A549 (cell line): ENCODE measurements around the gene HRCT1. TPM values are rescaled to one million over a fixed set of nuclear protein-coding genes. Genes with fewer than 3 reads are reported as not detected.
"Not testable (repeated sequence)": the region's sequence is repeated elsewhere in the genome, so short reads cannot be mapped to it uniquely, and the experiment has no call there.

ENCODE experiments used
- ATAC-seq, 2 experiments: fragments of 200-7000 bp in 1 of 2; fragments of >200 bp in 1 of 2; cut with Nextera tagmentation in 1 of 2; cut with Tn5 transposase in 1 of 2; 3 replicates each; pipeline versions ENCODE4 v1.8.0 to v1.9.1; 2018 to 2020; ENCODE audit warnings: mild to moderate bottlenecking in 1 of 2, moderate library complexity in 1 of 2
- CTCF ChIA-PET: fragments of 300-600 bp; sonication (Branson Sonifier 250); formaldehyde crosslinking; extraction: SDS; loops from one replicate; lab custom pipeline; 2021; ENCODE audit warnings: antibody characterized with exemption, inconsistent platforms; lab: Yijun Ruan, JAX
- POLR2A ChIA-PET: fragments of 350-600 bp; formaldehyde crosslinking; extraction: SDS; loops from one replicate; lab custom pipeline; 2021; ENCODE audit warnings: antibody characterized with exemption, inconsistent platforms; lab: Yijun Ruan, JAX
- DNase-seq, 2 experiments: peaks; one replicate each; pipeline versions ENCODE4 v3.0.0 to v3.0.0-alpha.2; 2011 to 2016; ENCODE audit warnings: low read depth in 1 of 2, low spot score in 1 of 2
- FAIRE-seq: peaks from 2 replicates; lab custom pipeline; 2011; peaks lifted over from hg19 to GRCh38; lab: Jason Lieb, UNC
- H3K27ac ChIP-seq, 2 experiments: fragments of >200 bp; sonication (Bioruptor Twin); formaldehyde crosslinking; 3 replicates each; pipeline ENCODE4 v1.5.1; 2016 to 2017
- H3K4me1 ChIP-seq: fragments of >200 bp; sonication (Bioruptor Twin); formaldehyde crosslinking; 3 replicates; pipeline ENCODE4 v1.6.1; 2016
- H3K4me2 ChIP-seq: fragments of >200 bp; sonication (Bioruptor Twin); formaldehyde crosslinking; 3 replicates; pipeline ENCODE4 v1.6.1; 2016
- H3K4me3 ChIP-seq: fragments of >200 bp; sonication (Bioruptor Twin); formaldehyde crosslinking; 3 replicates; pipeline ENCODE4 v1.5.1; 2016
- H3K9me3 ChIP-seq: fragments of >200 bp; sonication (Bioruptor Twin); formaldehyde crosslinking; 3 replicates; pipeline ENCODE4 v1.6.1; 2016
- BHLHE40 ChIP-seq: IDR thresholded peaks from 2 replicates; pipeline ENCODE4 v1.6.1; 2012; ENCODE audit warnings: low read depth, low read length, inconsistent platforms
- CEBPB ChIP-seq, 2 experiments: fragments of >200 bp in 1 of 2; sonication (Bioruptor Twin) in 1 of 2; formaldehyde crosslinking in 1 of 2; IDR thresholded peaks; 2 replicates each; pipeline ENCODE4 v1.6.1; 2012 to 2016
- ESRRA ChIP-seq: fragments of 150-350 bp; IDR thresholded peaks from 2 replicates; pipeline ENCODE4 v1.6.1; 2014; ENCODE audit warnings: mild to moderate bottlenecking, low read length, borderline replicate concordance
- FOSL2 ChIP-seq, 2 experiments: fragments of 450-650 bp in 1 of 2; fragments of >200 bp in 1 of 2; sonication (Bioruptor Twin) in 1 of 2; formaldehyde crosslinking; IDR thresholded peaks; 2 replicates each; pipeline versions ENCODE4 v1.5.0 to v1.6.1; 2016 to 2020; ENCODE audit warnings: mild to moderate bottlenecking in 1 of 2, moderate library complexity in 1 of 2
- HOXB5 ChIP-seq: fragments of 250-450 bp; sonication (Bioruptor Pico); IDR thresholded peaks from 2 replicates; pipeline ENCODE4 v1.5.0; 2020; ENCODE audit warnings: mild to moderate bottlenecking, moderate library complexity
- NFE2L2 ChIP-seq: fragments of 150-350 bp; conservative IDR thresholded peaks from 2 replicates; pipeline ENCODE4 v1.6.1; 2014; ENCODE audit warnings: low read length
- RARB ChIP-seq: fragments of 250-450 bp; sonication (Bioruptor Pico); IDR thresholded peaks from 2 replicates; pipeline ENCODE4 v1.8.0; 2021; ENCODE audit warnings: mild to moderate bottlenecking, moderate library complexity
- RCOR1 ChIP-seq: fragments of 150-350 bp; IDR thresholded peaks from 2 replicates; pipeline ENCODE4 v1.6.1; 2014; ENCODE audit warnings: antibody characterized with exemption, low read length, low read depth
- RNF2 ChIP-seq: fragments of 200-600 bp; sonication (generic); IDR thresholded peaks from 2 replicates; pipeline ENCODE4 v1.6.1; 2016; ENCODE audit warnings: low read depth, mild to moderate bottlenecking, antibody characterized with exemption, moderate library complexity, borderline replicate concordance
- SREBF2 ChIP-seq: fragments of 450-650 bp; IDR thresholded peaks from 2 replicates; pipeline ENCODE4 v1.6.1; 2014; ENCODE audit warnings: mild to moderate bottlenecking, moderate library complexity
- TFCP2L1 ChIP-seq: fragments of 250-450 bp; sonication (Bioruptor Pico); IDR thresholded peaks from 2 replicates; pipeline ENCODE4 v1.5.0; 2021; ENCODE audit warnings: mild to moderate bottlenecking
- ZSCAN20 ChIP-seq: fragments of 250-450 bp; sonication (Bioruptor Pico); IDR thresholded peaks from 2 replicates; pipeline ENCODE4 v1.8.0; 2022; ENCODE audit warnings: mild to moderate bottlenecking, moderate library complexity
- WGBS: methylation state at CpG from one replicate; pipeline ENCODE4 v1.1.6; 2017; ENCODE audit errors: missing lambda C conversion rate; 5-methylcytosine and 5-hydroxymethylcytosine counted together
- polyA plus RNA-seq, 4 experiments: library from polyadenylated mRNA; depleted of rRNA in 3 of 4; stranded (reverse); fragments of >200 nt; fragmentation: RNase III in 1 of 4; extraction: RNeasy Plus Mini Kit Qiagen cat#74134 plus additional on column Dnase treatment in 1 of 4; gene quantifications; 2 replicates in 3 of 4; 3 replicates in 1 of 4; pipeline ENCODE4 v1.2.3, GENCODE V29; 2011 to 2017
- TF ChIP-seq, protein P1 (sequence below): IDR thresholded peaks from 2 replicates; pipeline ENCODE4 v1.6.1; 2012
- TF ChIP-seq, protein P2 (sequence below): fragments of 250-450 bp; sonication (Bioruptor Pico); IDR thresholded peaks from 2 replicates; pipeline ENCODE4 v1.5.0; 2021; ENCODE audit warnings: mild to moderate bottlenecking, moderate library complexity, borderline replicate concordance
- TF ChIP-seq, protein P3 (sequence below): IDR thresholded peaks from 2 replicates; pipeline ENCODE4 v1.6.1; 2012; ENCODE audit warnings: low read depth, borderline replicate concordance
- TF ChIP-seq, protein P4 (sequence below): fragments of 250-450 bp; sonication (Bioruptor Pico); IDR thresholded peaks from 2 replicates; pipeline ENCODE4 v1.5.0; 2020; ENCODE audit warnings: low read depth, mild to moderate bottlenecking, moderate library complexity

The HRCT1 gene
- polyA plus RNA-seq, 2 of the 4 experiments (the other 2 are of a cell fraction): 0.21 to 0.22 TPM

DNA sequence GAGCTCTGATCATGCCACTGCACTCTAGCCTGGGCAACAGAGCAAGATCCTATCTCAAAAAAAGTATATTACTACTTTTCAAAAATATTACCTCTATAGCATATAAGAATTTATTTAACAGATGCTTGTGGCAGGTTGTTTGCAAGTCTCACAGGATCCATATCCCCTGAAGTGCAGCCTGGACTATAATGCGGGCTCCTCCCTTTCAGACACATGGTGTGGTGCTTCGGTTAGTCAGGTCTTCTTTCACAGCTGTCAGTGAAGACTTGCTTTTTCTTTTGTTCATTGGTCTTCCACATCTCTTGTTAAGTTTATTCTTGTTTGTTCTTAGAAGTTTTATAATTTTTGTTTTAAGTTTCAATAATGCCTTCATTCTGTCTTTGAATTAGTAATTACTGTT, 9.4 kb upstream of the HRCT1 start:
- TF ChIP-seq ZSCAN20 (CRISPR knock-in tag) (no peak), FOSL2 (IDR thresholded peaks at IDR 0.05) (no peak), FOSL2 (CRISPR knock-in tag; IDR thresholded peaks at IDR 0.05) (no peak), BHLHE40 (no peak), TFCP2L1 (CRISPR knock-in tag) (no peak), SREBF2 (no peak), NFE2L2 (no peak), CEBPB (IDR thresholded peaks at IDR 0.05) (no peak), RCOR1 (no peak)
- TF ChIP-seq, protein P1, sequence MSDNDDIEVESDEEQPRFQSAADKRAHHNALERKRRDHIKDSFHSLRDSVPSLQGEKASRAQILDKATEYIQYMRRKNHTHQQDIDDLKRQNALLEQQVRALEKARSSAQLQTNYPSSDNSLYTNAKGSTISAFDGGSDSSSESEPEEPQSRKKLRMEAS: no peak
- TF ChIP-seq, protein P2, sequence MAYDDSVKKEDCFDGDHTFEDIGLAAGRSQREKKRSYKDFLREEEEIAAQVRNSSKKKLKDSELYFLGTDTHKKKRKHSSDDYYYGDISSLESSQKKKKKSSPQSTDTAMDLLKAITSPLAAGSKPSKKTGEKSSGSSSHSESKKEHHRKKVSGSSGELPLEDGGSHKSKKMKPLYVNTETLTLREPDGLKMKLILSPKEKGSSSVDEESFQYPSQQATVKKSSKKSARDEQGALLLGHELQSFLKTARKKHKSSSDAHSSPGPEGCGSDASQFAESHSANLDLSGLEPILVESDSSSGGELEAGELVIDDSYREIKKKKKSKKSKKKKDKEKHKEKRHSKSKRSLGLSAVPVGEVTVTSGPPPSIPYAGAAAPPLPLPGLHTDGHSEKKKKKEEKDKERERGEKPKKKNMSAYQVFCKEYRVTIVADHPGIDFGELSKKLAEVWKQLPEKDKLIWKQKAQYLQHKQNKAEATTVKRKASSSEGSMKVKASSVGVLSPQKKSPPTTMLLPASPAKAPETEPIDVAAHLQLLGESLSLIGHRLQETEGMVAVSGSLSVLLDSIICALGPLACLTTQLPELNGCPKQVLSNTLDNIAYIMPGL (CRISPR knock-in tag): no peak
- TF ChIP-seq, all 56 proteins: peak for 0

DNA sequence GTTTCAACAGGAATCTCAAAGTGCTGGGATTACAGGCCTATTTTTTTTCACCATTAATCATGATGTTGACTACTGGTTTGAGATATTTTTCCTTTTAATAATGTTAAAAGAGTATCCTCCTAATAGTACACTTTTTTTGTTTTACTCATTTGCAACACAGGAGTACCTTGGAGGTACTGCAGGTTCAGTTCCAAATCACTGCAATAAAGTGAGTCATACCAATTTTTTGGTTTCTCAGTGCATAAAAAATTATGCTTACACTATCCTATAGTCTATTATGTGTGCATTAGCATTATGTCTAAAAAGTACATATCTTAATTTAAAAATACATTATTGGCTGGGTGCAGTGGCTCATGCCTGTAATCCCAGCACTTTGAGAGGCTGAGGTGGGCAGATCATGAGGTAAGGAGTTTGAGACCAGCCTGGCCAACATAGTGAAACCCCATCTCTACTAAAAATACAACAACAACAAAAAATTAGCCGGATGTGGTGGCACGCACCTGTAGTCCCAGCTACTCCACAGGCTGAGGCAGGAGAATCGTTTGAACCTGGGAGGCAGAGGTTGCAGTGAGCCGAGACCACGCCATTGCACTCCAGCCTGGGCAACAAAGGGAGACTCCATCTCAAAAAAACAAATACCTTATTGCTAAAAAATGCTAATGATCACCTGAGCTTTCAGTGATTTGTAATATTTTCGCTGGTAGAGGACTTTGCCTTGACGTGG, 8.5 kb upstream of the HRCT1 start:
- DNase-seq; H3K27ac ChIP-seq; H3K4me1 ChIP-seq; POLR2A ChIA-PET; ATAC-seq; FAIRE-seq; H3K9me3 ChIP-seq; H3K4me2 ChIP-seq; H3K4me3 ChIP-seq; TF ChIP-seq FOSL2 (IDR thresholded peaks at IDR 0.05): not testable (repeated sequence)
- TF ChIP-seq FOSL2 (CRISPR knock-in tag; IDR thresholded peaks at IDR 0.05): peak; percentile 24; the same call in 1 of the 2 replicates
- CTCF ChIA-PET: interaction anchor here (0.7 to 5.9 kb wide), 11 partner anchors 8 to 141 kb away, joined by 3 to 39 read pairs (median 5); no protein-coding TSS in a partner anchor
- 50% methylated on average over 7 of the region's 7 CpGs for WGBS

More for the DNA sequence above, 9.4 kb upstream of the HRCT1 start:
- Histone ChIP-seq H3K4me1 (no peaks in the 10 kb centered on the region), H3K9me3 (no peaks in the 10 kb centered on the region), H3K4me2 (no peak overlapping the region), H3K27ac (no peak overlapping the region), H3K4me3 (no peak overlapping the region)
- 86% methylated on average over 2 of the region's 2 CpGs for WGBS
- no peak for DNase-seq
- FAIRE-seq: no peak
- ATAC-seq: no peak
- ChIA-PET CTCF (interaction anchor here (0.8 to 5.9 kb wide), 10 partner anchors 9 to 128 kb away, joined by 3 to 39 read pairs (median 5); no protein-coding TSS in a partner anchor), POLR2A (no interaction called here)

DNA sequence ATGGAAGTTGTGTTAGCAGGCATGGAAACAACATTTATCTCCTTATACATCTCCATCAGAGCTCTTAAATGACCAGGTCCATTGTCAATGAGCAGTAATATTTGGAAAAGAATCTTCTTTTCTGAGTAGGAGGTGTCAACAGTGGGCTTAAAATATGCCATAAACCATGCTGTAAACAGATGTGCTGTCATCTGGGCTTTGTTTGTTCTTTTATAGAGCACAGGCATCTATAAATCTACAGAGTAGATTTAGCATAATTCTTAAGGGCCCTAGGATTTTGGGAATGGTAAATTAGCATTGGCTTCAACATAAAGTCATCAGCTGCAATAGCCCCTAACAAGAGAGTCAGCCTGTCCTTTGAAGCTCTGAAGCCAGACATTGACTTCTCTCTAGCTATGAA, 7.7 kb upstream of the HRCT1 start:
- FAIRE-seq: no peak
- no peak for ATAC-seq

More for the DNA sequence above, 7.7 kb upstream of the HRCT1 start:
- no peak overlapping the region for H3K4me2 ChIP-seq
- peaks cover 4% of the 10 kb centered on the region; the same call in 1 of the 3 replicates for H3K4me1 ChIP-seq
- no peaks in the 10 kb centered on the region for H3K9me3 ChIP-seq
- ChIA-PET POLR2A (interaction anchor here (0.8 kb wide), 1 partner anchor 48 kb away, joined by 3 read pairs; no protein-coding TSS in a partner anchor), CTCF (interaction anchor here (0.6 to 5.9 kb wide), 9 partner anchors 10 to 108 kb away, joined by 3 to 39 read pairs (median 5); no protein-coding TSS in a partner anchor)
- DNase-seq: no peak
- TF ChIP-seq HOXB5 (CRISPR knock-in tag) (no peak), CEBPB (IDR thresholded peaks at IDR 0.05) (no peak), ESRRA (no peak), RNF2 (no peak), RARB (CRISPR knock-in tag) (no peak)
- TF ChIP-seq, protein P3, sequence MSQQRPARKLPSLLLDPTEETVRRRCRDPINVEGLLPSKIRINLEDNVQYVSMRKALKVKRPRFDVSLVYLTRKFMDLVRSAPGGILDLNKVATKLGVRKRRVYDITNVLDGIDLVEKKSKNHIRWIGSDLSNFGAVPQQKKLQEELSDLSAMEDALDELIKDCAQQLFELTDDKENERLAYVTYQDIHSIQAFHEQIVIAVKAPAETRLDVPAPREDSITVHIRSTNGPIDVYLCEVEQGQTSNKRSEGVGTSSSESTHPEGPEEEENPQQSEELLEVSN: no peak
- TF ChIP-seq, protein P4, sequence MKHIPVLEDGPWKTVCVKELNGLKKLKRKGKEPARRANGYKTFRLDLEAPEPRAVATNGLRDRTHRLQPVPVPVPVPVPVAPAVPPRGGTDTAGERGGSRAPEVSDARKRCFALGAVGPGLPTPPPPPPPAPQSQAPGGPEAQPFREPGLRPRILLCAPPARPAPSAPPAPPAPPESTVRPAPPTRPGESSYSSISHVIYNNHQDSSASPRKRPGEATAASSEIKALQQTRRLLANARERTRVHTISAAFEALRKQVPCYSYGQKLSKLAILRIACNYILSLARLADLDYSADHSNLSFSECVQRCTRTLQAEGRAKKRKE (CRISPR knock-in tag): no peak
- no peak overlapping the region for H3K27ac ChIP-seq
- no peak overlapping the region for H3K4me3 ChIP-seq
